HG03457 (cell line): ENCODE measurements around the gene MED16.
"Not testable (repeated sequence)": the region's sequence is repeated elsewhere in the genome, so short reads cannot be mapped to it uniquely, and the experiment has no call there.

Source experiments
- ATAC-seq: cut with Tn5 transposase; IDR thresholded peaks from one replicate; pipeline ENCODE4 v1.9.1; 2021; ENCODE audit warnings: moderate number of reproducible peaks; ENCODE audit not compliant: unreplicated experiment

MED16 gene

DNA sequence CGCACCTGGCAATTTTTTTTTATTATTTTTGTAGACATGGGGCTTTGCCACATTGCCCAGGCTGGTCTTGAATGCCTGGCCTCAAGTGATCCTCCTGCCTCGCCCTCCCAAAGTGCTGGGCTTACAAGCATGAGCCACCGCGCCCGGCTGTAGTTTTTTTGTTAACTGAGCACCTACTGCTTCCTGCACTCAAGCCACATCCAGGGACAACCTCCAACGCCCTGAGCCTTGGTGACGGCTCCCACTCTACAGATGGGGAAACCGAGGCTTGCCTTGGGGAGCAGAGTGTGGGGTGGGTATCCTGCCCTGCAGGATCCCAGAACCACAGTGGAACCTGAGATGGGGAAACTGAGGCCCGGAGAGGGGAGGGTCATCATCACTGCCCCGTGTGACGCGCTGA is 37.8 kb downstream of the MED16 start:
- ATAC-seq: no peak

- ATAC-seq: no peak
Observed at GRCh38 chr19:854549-854948, 38.4 kb downstream of the MED16 start.

GRCh38 chr19:853614-854220 is 39.3 kb downstream of the MED16 start:
- not testable (repeated sequence) for ATAC-seq

GRCh38 chr19:853014-853585 is 39.9 kb downstream of the MED16 start:
- ATAC-seq: no peak

GRCh38 chr19:852136-853013 is 40.6 kb downstream of the MED16 start, which contains the start of gene ELANE:
ELANE (plus strand) TSS chr19:852303; CDS start chr19:852329, 26 bp downstream.
- no peak for ATAC-seq

DNA sequence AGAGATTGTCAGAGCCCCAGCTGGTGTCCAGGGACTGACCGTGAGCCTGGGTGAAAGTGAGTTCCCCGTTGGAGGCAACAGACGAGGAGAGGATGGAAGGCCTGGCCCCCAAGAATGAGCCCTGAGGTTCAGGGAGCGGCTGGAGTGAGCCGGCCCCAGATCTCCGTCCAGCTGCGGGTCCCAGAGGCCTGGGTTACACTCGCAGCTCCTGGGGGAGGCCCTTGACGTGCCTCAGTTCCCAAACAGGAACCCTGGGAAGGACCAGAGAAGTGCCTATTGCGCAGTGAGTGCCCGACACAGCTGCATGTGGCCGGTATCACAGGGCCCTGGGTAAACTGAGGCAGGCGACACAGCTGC is 42.0 kb downstream of the MED16 start:
- ATAC-seq: no peak

- no peak for ATAC-seq
Observed at GRCh38 chr19:850221-850978, 42.6 kb downstream of the MED16 start.

- not testable (repeated sequence) for ATAC-seq
Observed at GRCh38 chr19:849195-849594, 43.8 kb downstream of the MED16 start.

DNA sequence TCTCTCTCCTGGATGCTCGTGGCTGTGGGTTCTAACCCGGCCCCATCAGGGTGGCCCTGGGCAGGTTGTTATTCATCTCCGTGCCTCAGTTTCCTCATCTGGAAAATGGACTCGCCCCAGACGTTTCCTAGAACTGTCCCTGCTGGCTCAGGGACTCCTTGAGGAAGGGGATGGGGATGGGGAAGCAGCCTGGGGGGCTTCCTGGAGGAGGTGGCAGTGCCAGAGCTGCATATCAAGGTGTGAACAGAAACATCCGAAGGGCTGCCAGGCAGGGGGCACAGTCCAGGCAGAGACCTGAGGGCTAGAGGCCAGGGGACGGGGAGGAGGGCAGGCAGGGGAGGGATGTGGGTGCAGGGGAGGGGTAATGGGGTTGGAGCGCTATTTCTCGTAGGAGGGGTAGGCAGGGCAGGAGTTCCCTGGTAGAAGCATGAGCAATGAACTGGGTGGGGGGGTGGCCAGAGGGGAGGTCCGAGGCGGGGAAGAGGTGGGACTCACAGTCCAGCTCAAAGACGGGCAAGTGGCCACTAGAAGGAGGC is 44.5 kb downstream of the MED16 start:
- ATAC-seq: no peak

DNA sequence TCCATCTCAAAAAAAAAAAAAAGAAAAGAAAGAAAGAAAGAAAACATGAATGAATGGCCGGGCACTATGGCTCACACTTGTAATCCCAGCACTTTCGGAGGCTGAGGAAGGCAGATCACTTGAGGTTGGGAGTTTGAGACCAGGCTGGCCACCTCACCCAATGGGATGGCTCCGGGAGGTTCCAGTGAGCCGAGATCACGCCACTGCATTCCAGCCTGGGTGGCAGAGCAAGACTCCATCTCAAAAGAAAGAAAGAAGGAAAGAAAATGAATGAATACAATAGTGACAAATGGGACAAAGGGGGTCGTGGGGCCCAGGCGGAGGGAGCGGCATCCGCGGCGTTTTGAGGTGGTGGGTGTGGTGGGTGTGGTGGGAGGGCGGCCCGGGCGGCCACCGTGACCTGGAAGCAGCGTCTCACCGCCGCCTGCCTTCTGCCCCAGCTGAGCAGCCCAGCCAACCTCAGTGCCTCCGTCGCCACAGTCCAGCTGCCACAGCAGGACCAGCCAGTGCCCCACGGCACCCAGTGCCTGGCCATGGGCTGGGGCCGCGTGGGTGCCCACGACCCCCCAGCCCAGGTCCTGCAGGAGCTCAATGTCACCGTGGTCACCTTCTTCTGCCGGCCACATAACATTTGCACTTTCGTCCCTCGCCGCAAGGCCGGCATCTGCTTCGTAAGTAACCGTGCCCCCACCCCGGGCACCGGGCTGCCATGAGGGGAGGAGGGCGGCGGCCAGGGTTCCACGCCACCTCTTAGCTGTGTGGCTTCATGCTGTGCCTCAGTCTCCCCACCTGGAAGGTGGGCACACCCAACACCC is 47.1 kb downstream of the MED16 start:
- ATAC-seq: no peak

DNA sequence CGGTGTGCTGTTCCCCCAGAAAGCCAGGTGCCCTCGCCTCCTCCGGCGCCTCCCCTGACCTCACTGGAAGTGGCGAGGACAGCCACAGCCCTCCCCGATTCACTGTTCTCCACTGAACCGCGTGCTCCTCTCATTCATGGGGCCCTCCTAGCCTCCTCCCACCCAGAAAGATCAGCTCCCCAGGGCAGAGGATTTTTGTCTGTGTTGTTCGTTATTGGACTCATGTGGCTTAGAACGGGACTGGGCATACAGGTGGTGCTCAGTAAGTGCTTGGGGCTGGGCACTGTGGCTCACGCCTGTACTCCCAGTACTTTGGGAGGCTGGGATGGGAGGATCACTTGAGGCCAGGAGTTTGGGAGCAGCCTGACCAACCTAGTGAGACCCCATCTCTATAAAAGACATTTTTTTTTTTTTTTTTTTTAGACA is 48.4 kb downstream of the MED16 start:
- ATAC-seq: no peak

- no peak for ATAC-seq
Observed at GRCh38 chr19:843836-844545, 49.0 kb downstream of the MED16 start.

DNA sequence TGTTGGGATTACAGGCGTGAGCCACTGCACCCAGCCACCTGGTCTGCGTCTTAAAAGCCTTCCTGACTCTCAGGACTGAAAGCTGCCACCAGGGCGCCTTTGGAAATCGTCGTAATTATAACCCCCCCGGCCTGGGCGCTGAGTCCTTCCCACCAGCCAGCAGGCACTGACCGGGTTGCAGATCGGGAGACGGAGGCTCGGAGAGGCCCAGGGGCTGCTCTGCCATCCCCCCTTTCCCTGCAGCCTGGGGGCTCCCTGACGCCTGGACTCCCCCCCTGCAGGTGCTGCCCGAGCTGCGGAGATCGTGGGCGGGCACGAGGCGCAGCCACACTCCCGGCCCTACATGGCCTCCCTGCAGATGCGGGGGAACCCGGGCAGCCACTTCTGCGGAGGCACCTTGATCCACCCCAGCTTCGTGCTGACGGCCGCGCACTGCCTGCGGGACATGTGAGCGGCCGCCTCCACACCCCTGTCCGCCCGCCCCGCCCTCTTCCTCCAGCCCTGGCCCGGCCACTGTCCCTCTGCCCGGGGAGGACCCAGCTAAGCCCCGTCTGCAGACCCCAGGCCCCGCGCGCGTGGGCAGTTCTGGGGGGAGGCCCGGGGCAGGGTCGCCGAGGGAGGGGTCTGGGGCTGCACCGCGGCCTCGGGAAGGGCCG is 49.7 kb downstream of the MED16 start:
- no peak for ATAC-seq

GRCh38 chr19:842802-843179 is 50.2 kb downstream of the MED16 start:
- ATAC-seq: not testable (repeated sequence)

DNA sequence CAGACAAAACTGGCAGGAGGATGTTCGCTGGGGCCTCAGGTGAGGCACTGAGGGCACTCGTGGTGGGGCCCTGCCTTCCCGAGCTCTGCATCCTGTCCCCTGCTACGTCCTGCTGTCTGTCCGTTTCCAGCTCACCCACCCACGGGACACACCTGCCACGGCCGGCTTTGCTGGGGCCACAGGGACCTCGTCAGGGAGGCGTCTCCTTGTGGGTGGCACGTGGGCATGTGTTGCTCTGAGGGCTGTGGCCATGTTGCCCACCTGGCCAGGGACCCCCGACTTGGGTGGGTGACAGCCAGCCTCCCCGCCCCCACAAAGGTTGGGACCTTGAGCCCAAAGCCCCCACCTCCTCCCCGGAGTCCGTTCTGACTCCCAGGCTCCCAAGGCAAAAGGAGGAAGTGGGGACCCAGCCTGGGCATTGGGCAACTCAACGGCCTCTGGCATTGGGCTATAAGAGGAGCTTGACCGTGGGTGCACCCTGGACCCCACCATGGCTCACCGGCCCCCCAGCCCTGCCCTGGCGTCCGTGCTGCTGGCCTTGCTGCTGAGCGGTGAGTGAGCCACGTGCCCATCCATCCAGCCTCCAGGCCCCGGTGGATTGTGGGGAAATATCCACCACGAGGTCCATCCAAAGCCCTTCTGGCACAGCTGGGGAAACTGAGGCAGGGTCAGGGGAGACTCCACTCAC is 52.3 kb downstream of the MED16 start, which contains the start of gene PRTN3:
Gene PRTN3, plus strand, starts transcription at position 481 of the 688 bp plus-strand sequence. Its CDS starts 10 bp downstream, at position 491.
- no peak for ATAC-seq

DNA sequence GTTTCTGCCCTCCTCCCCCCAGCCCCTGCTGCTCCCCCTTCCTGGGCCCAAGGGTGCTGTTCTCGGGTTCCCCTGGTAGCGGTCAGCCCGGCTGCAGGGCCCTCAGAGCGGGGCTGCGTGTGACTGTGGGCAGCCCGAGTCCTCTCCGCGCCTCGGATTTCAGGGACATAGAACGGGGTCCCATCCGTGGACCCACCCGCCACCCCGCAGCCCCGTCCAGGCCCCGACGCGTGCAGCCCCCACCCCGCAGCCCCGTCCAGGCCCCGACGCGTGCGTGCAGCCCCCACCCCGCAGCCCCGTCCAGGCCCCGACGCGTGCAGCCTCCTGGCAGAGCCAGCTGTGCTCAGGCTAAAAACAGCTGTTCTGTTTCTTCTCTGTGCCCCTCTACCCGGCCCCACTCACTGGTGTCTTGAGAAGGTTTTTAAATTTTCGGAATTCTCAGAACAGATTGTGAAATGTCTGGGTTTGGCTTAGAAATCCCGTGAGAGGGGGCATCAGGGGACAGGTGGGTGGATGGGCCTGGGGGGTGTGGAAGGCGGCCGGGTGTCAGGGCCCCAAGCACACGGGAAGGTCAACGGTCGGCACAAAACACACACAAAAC is 57.7 kb downstream of the MED16 start:
- ATAC-seq: no peak

GRCh38 chr19:834216-834615 is 58.8 kb downstream of the MED16 start:
- ATAC-seq: no peak
